ENCODE measurements around the gene FANCF.

Gene FANCF

GRCh38 chr11:22624742-22625447 is 728 bp downstream of the FANCF start:
- DNase-seq (ENCODE audit: low read depth, low spot score) = no peak

GRCh38 chr11:22617868-22618267 is 7.8 kb downstream of the FANCF start:
- DNase-seq (ENCODE audit: low read depth, low spot score) = no peak

- no peak for DNase-seq (ENCODE audit: low read depth, low spot score)
Observed at GRCh38 chr11:22603933-22604332, 21.7 kb downstream of the FANCF start.

DNA sequence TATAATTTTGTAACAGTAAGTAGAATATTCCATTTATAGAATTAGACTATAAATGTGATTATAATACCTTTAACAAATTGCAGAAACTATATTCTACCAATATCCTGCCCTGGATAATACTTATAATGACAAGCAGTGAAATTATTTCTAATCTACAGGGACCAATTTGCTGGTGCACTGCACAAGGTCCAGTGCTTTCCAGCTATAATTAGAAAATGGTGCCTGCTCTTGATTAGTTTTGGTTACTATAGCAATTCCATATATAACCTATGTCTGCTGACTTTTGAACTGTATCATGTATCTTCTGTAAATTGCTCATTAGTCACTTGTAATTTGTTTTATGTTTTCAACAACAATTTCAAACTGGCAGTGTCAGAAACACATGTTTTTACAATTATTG is 23.1 kb downstream of the FANCF start:
- DNase-seq (ENCODE audit: low read depth, low spot score) = no peak

GRCh38 chr11:22599458-22599857 is 26.2 kb downstream of the FANCF start:
- no peak for DNase-seq (ENCODE audit: low read depth, low spot score)

DNA sequence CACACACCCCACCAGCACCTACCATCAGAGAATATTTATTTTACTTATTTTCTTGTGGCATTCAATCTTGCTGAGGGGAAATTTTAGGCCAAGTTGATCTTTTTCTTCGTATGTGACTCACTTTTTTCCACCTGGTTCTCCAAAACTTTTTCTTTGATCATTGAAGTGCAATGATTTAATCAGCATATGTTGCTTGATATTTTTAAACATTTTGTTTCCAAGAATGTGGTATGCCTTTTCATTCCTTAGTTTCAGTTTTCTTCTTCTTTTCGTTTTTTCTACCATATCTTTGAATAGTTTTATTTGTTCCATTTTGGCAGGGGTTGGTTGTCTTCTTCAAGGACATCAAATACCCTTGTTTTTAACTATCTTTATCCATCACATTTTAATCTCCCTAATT is 28.6 kb downstream of the FANCF start:
- DNase-seq (ENCODE audit: low read depth, low spot score) = no peak

DNA sequence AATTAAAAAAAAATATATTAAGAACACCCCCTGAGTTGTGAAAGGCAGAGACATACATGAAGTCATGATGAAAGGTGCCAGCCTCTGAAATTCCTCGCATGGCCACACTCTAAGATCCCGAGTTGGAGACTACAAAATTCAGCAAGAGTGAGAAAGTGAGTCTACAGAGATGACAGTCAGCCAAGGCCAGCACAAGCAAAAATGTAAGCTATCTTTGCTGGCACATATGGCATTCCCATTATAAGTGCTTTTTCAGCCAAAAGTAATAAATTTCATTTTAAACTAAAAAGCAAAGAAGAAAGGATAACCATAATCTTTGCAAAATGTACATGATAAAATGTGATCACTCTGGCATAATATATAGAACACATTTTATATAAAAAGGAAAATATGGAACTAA is 40.6 kb downstream of the FANCF start:
- DNase-seq (ENCODE audit: low read depth, low spot score) = no peak

GRCh38 chr11:22583963-22584492 is 41.6 kb downstream of the FANCF start:
- DNase-seq (ENCODE audit: low read depth, low spot score) = no peak

DNA sequence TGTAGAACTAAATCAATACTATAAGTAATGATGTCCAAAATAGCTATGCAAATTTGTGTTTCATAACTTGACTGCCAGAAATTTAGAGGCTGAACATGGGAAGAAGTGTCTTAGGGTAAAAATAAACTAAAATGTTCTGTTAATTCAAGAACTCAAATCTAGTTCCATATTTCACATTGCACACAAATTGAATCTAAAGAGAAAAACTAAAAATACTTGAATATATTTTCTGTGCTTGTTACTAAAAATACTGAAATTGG is 43.5 kb downstream of the FANCF start:
- no peak for DNase-seq (ENCODE audit: low read depth, low spot score)

GRCh38 chr11:22581354-22582150 is 44.1 kb downstream of the FANCF start:
- no peak for DNase-seq (ENCODE audit: low read depth, low spot score)

- no peak for DNase-seq (ENCODE audit: low read depth, low spot score)
Observed at GRCh38 chr11:22577854-22578253, 47.8 kb downstream of the FANCF start.

Measured in iPS DF 19.7 (cell line).